ENCODE results near the gene HLA-DRA.

HLA-DRA gene

GRCh38 chr6:32411566-32412327 is 27.9 kb upstream of the HLA-DRA start:
- Mint-ChIP-seq H3K4me3 (no peak overlapping the region), H3K9me3 (peaks cover 3% of the 10 kb centered on the region), H3K4me1 (peaks cover 31% of the 10 kb centered on the region), H3K36me3 (ENCODE audit: low read depth) (no peaks in the 10 kb centered on the region), H3K27ac (no peak overlapping the region), H3K27me3 (ENCODE audit: low read depth, poor library complexity) (peaks cover 42% of the 10 kb centered on the region)
- no peak for TF ChIP-seq CTCF (IDR thresholded peaks at IDR 0.05)
- no peak for DNase-seq

- H3K27me3 Mint-ChIP-seq (ENCODE audit: low read depth, poor library complexity), result peaks cover 40% of the 10 kb centered on the region
- no peak overlapping the region for H3K27ac Mint-ChIP-seq
- no peak overlapping the region for H3K4me3 Mint-ChIP-seq
- peak; percentile 93 for DNase-seq
- H3K36me3 Mint-ChIP-seq (ENCODE audit: low read depth), result no peaks in the 10 kb centered on the region
- H3K4me1 Mint-ChIP-seq, result peaks cover 31% of the 10 kb centered on the region
- H3K9me3 Mint-ChIP-seq, result peaks cover 3% of the 10 kb centered on the region
- peak; percentile 96 for TF ChIP-seq CTCF (IDR thresholded peaks at IDR 0.05)
These were observed 26.1 kb upstream of the HLA-DRA start for GRCh38 chr6:32413427-32414047.

GRCh38 chr6:32415521-32416019 is 24.1 kb upstream of the HLA-DRA start:
- Mint-ChIP-seq H3K27ac (no peak overlapping the region), H3K27me3 (ENCODE audit: low read depth, poor library complexity) (peaks cover 47% of the 10 kb centered on the region), H3K4me3 (peak overlapping the region; percentile 69), H3K36me3 (ENCODE audit: low read depth) (no peaks in the 10 kb centered on the region), H3K9me3 (no peaks in the 10 kb centered on the region), H3K4me1 (peaks cover 31% of the 10 kb centered on the region)
- DNase-seq, result peak; percentile 85
- TF ChIP-seq CTCF (IDR thresholded peaks at IDR 0.05), result peak; percentile 100

- Mint-ChIP-seq H3K27me3 (ENCODE audit: low read depth, poor library complexity) (peaks cover 51% of the 10 kb centered on the region), H3K4me1 (peaks cover 30% of the 10 kb centered on the region), H3K27ac (no peak overlapping the region), H3K9me3 (no peaks in the 10 kb centered on the region), H3K36me3 (ENCODE audit: low read depth) (no peaks in the 10 kb centered on the region), H3K4me3 (peak overlapping the region; percentile 69)
- no peak for DNase-seq
- no peak for TF ChIP-seq CTCF (IDR thresholded peaks at IDR 0.05)
These were observed 23.7 kb upstream of the HLA-DRA start for GRCh38 chr6:32416036-32416435.

GRCh38 chr6:32424589-32425300 is 14.9 kb upstream of the HLA-DRA start:
- no peak for TF ChIP-seq CTCF (IDR thresholded peaks at IDR 0.05)
- no peak overlapping the region for H3K4me3 Mint-ChIP-seq

More at GRCh38 chr6:32424589-32425300, 14.9 kb upstream of the HLA-DRA start:
- Mint-ChIP-seq H3K27ac (no peak overlapping the region), H3K9me3 (no peaks in the 10 kb centered on the region), H3K4me1 (no peaks in the 10 kb centered on the region), H3K36me3 (ENCODE audit: low read depth) (no peaks in the 10 kb centered on the region), H3K27me3 (ENCODE audit: low read depth, poor library complexity) (peaks cover 15% of the 10 kb centered on the region)
- no peak for DNase-seq
